NCI-H146 treated with DMSO at 0.1 percent for 48 hours (cell line): ENCODE data around the gene MRPS11.
"Not testable (repeated sequence)": the region's sequence is repeated elsewhere in the genome, so short reads cannot be mapped to it uniquely, and the experiment has no call there.

Experiments used
- DNase-seq: peaks from one replicate; lab custom pipeline; 2025; ENCODE audit not compliant: unreplicated experiment; lab: John Stamatoyannopoulos, UW

Gene MRPS11

GRCh38 chr15:88489321-88489720, 21.8 kb downstream of the MRPS11 start:
- DNase-seq: no peak

GRCh38 chr15:88490036-88490435, 22.5 kb downstream of the MRPS11 start:
- no peak for DNase-seq

- no peak for DNase-seq
Measured at GRCh38 chr15:88491158-88491557, 23.6 kb downstream of the MRPS11 start.

- no peak for DNase-seq
Measured at GRCh38 chr15:88493844-88494243, 26.3 kb downstream of the MRPS11 start.

- DNase-seq: no peak
Measured at GRCh38 chr15:88497109-88497765, 29.7 kb downstream of the MRPS11 start.

- peak; percentile 4 for DNase-seq
Measured at GRCh38 chr15:88498996-88499395, 31.5 kb downstream of the MRPS11 start.

GRCh38 chr15:88504445-88504844, 36.9 kb downstream of the MRPS11 start:
- DNase-seq: no peak

GRCh38 chr15:88505721-88506120, 38.2 kb downstream of the MRPS11 start:
- DNase-seq: no peak

GRCh38 chr15:88506628-88507027, 39.1 kb downstream of the MRPS11 start:
- DNase-seq: no peak

GRCh38 chr15:88509321-88509720, 41.8 kb downstream of the MRPS11 start:
- DNase-seq: no peak

GRCh38 chr15:88509964-88510363, 42.5 kb downstream of the MRPS11 start:
- DNase-seq: no peak

- no peak for DNase-seq
Measured at GRCh38 chr15:88511161-88511560, 43.7 kb downstream of the MRPS11 start.

GRCh38 chr15:88512078-88512477, 44.6 kb downstream of the MRPS11 start:
- DNase-seq: no peak

GRCh38 chr15:88512601-88513000, 45.1 kb downstream of the MRPS11 start:
- DNase-seq: no peak

GRCh38 chr15:88513195-88513594, 45.7 kb downstream of the MRPS11 start:
- DNase-seq: no peak

- DNase-seq: no peak
Measured at GRCh38 chr15:88518903-88519302, 51.4 kb downstream of the MRPS11 start.

- DNase-seq: not testable (repeated sequence)
Measured at GRCh38 chr15:88524094-88524493, 56.6 kb downstream of the MRPS11 start.

- DNase-seq: no peak
Measured at GRCh38 chr15:88525418-88525817, 57.9 kb downstream of the MRPS11 start.

GRCh38 chr15:88526247-88526879, 58.9 kb downstream of the MRPS11 start:
- DNase-seq: no peak

GRCh38 chr15:88529021-88529630, 61.6 kb downstream of the MRPS11 start:
- DNase-seq: no peak
